HT1080 (cell line): ENCODE measurements around the gene ECI1. TPM values are rescaled to one million over a fixed set of nuclear protein-coding genes. Genes with fewer than 3 reads are reported as not detected.
A peak's percentile ranks its signal among the peaks of the same experiment; 100 is the strongest.
"Not testable (repeated sequence)": the region's sequence is repeated elsewhere in the genome, so short reads cannot be mapped to it uniquely, and the experiment has no call there.

Experiments used
- DNase-seq: peaks from one replicate; pipeline ENCODE4 v3.0.0-alpha.2; 2015; ENCODE audit warnings: low read depth
- total RNA-seq: library from RNA; depleted of rRNA; stranded (reverse); fragments of >200 nt; shearing (Covaris generic); gene quantifications from 2 replicates; pipeline ENCODE4 v1.2.3, GENCODE V29; 2014

ECI1 gene
- total RNA-seq, 1 experiment from 2014 or later = 40.0 TPM

GRCh38 chr16:2257726-2258125, 6.3 kb upstream of the ECI1 start:
- DNase-seq = no peak

- DNase-seq = no peak
Observed at GRCh38 chr16:2256531-2257140, 5.2 kb upstream of the ECI1 start.

GRCh38 chr16:2253293-2253692, 1.9 kb upstream of the ECI1 start:
- DNase-seq = no peak

- DNase-seq = no peak
Observed at GRCh38 chr16:2252806-2253148, 1.4 kb upstream of the ECI1 start.

- DNase-seq = peak; percentile 55
Observed at GRCh38 chr16:2250652-2251295, 613 bp downstream of the ECI1 start.

- no peak for DNase-seq
Observed at GRCh38 chr16:2246301-2246885, 5.0 kb downstream of the ECI1 start.

- no peak for DNase-seq
Observed at GRCh38 chr16:2244926-2245795, 6.2 kb downstream of the ECI1 start.

GRCh38 chr16:2244301-2244700, 7.1 kb downstream of the ECI1 start:
- no peak for DNase-seq

- no peak for DNase-seq
Observed at GRCh38 chr16:2243781-2244180, 7.6 kb downstream of the ECI1 start.

- no peak for DNase-seq
Observed at GRCh38 chr16:2243031-2243528, 8.3 kb downstream of the ECI1 start.

GRCh38 chr16:2242598-2242997, 8.8 kb downstream of the ECI1 start:
- DNase-seq = no peak

- DNase-seq = not testable (repeated sequence)
Observed at GRCh38 chr16:2240331-2240730, 11.1 kb downstream of the ECI1 start.

GRCh38 chr16:2238838-2239675, 12.3 kb downstream of the ECI1 start:
- DNase-seq = no peak

GRCh38 chr16:2238150-2238837, 13.1 kb downstream of the ECI1 start:
- no peak for DNase-seq

- DNase-seq = no peak
Observed at GRCh38 chr16:2237493-2238149, 13.8 kb downstream of the ECI1 start.

GRCh38 chr16:2237102-2237482, 14.3 kb downstream of the ECI1 start:
- no peak for DNase-seq

GRCh38 chr16:2236337-2237101, 14.9 kb downstream of the ECI1 start, which contains the start of gene DNASE1L2:
TSS of gene DNASE1L2 (plus strand) at chr16:2236444. CDS start at chr16:2236817, 373 bp downstream.
- no peak for DNase-seq

GRCh38 chr16:2235695-2236336, 15.6 kb downstream of the ECI1 start:
- DNase-seq = no peak
